Measurements from ENCODE around the gene ZEB1.
"Not testable (repeated sequence)": the region's sequence is repeated elsewhere in the genome, so short reads cannot be mapped to it uniquely, and the experiment has no call there.

The ZEB1 gene

GRCh38 chr10:31515116-31515515, 196.1 kb downstream of the ZEB1 start:
- DNase-seq, result no peak

GRCh38 chr10:31515819-31516402, 196.9 kb downstream of the ZEB1 start:
- no peak for DNase-seq

- no peak for DNase-seq
Observed at GRCh38 chr10:31520986-31521831, 202.2 kb downstream of the ZEB1 start.

GRCh38 chr10:31522820-31523219, 203.8 kb downstream of the ZEB1 start:
- DNase-seq, result no peak

- no peak for DNase-seq
Observed at GRCh38 chr10:31524460-31524859, 205.4 kb downstream of the ZEB1 start.

- no peak for DNase-seq
Observed at GRCh38 chr10:31526178-31526577, 207.2 kb downstream of the ZEB1 start.

- DNase-seq, result no peak
Observed at GRCh38 chr10:31526681-31527080, 207.7 kb downstream of the ZEB1 start.

GRCh38 chr10:31528831-31529230, 209.8 kb downstream of the ZEB1 start:
- DNase-seq, result no peak

- DNase-seq, result no peak
Observed at GRCh38 chr10:31536302-31536701, 217.3 kb downstream of the ZEB1 start.

- no peak for DNase-seq
Observed at GRCh38 chr10:31549896-31550295, 230.9 kb downstream of the ZEB1 start.

GRCh38 chr10:31554556-31554955, 235.5 kb downstream of the ZEB1 start:
- DNase-seq, result no peak

GRCh38 chr10:31557854-31558253, 238.8 kb downstream of the ZEB1 start:
- no peak for DNase-seq

GRCh38 chr10:31568252-31568861, 249.3 kb downstream of the ZEB1 start:
- DNase-seq, result not testable (repeated sequence)

GRCh38 chr10:31574577-31574976, 255.6 kb downstream of the ZEB1 start:
- no peak for DNase-seq

GRCh38 chr10:31578181-31578852, 259.3 kb downstream of the ZEB1 start:
- peak; percentile 6 for DNase-seq

GRCh38 chr10:31578951-31579350, 259.9 kb downstream of the ZEB1 start:
- no peak for DNase-seq

All from NCI-H1105 treated with DMSO at 0.1 percent for 48 hours (cell line).